Uterus (tissue), 4 donors: Measurements from ENCODE around the gene GPX7. TPM values are rescaled to one million over a fixed set of nuclear protein-coding genes. Genes with fewer than 3 reads are reported as not detected.

Experiments
- DNase-seq, 2 donors: peaks; one replicate each; pipeline ENCODE4 v3.0.0-alpha.2; 2019 to 2020
- H3K27ac ChIP-seq, 2 donors: fragments of 200-600 bp; sonication (generic); 1 replicate in 1 of 2; 2 replicates in 1 of 2; pipeline ENCODE4 v1.5.1; 2016 to 2018
- H3K27me3 ChIP-seq, 2 donors: fragments of 200-600 bp; sonication (generic); one replicate each; pipeline ENCODE4 v1.5.1; 2018 to 2019; ENCODE audit warnings: control low read depth in 1 of 2
- H3K36me3 ChIP-seq, 2 donors: fragments of 200-600 bp; sonication (generic); one replicate each; pipeline ENCODE4 v1.5.1; 2019; ENCODE audit warnings: control low read depth in 1 of 2
- H3K4me1 ChIP-seq, 2 donors: fragments of 200-600 bp; sonication (generic); one replicate each; pipeline ENCODE4 v1.5.1; 2018 to 2019; ENCODE audit warnings: control low read depth in 1 of 2
- H3K4me3 ChIP-seq, 2 donors: fragments of 200-600 bp; sonication (generic); 1 replicate in 1 of 2; 2 replicates in 1 of 2; pipeline ENCODE4 v1.5.1; 2018 to 2019; ENCODE audit warnings: mild to moderate bottlenecking in 1 of 2
- H3K9me3 ChIP-seq, 2 donors: fragments of 200-600 bp; sonication (generic); one replicate each; pipeline ENCODE4 v1.5.1; 2019; ENCODE audit warnings: control low read depth in 1 of 2
- CTCF ChIP-seq, 4 experiments: fragments of 200-600 bp in 2 of 4; fragments of 450-650 bp in 2 of 4; sonication (generic) in 2 of 4; IDR thresholded peaks; one replicate each; pipeline ENCODE4 v1.5.1; 2016 to 2019; ENCODE audit warnings: antibody characterized with exemption in 4 of 4, mild to moderate bottlenecking in 2 of 4, moderate library complexity in 1 of 4
- POLR2A ChIP-seq, 2 donors: fragments of 450-650 bp; IDR thresholded peaks; one replicate each; pipeline ENCODE4 v1.6.1; 2016; ENCODE audit warnings: antibody characterized with exemption in 2 of 2, mild to moderate bottlenecking in 1 of 2, moderate library complexity in 1 of 2
- intact Hi-C: fragments of 100-400 bp; cut with DNase I; formaldehyde crosslinking; loops from one replicate; pipeline ENCODE4 v1.15.1; 2023; ENCODE audit warnings: low total_unique reads
- total RNA-seq, 4 donors: library from RNA; depleted of rRNA in 3 of 4; stranded (reverse); fragments of >200 nt in 3 of 4; gene quantifications; one replicate each; pipeline versions ENCODE4 v1.1.0 to v1.2.4, GENCODE V29; 2014 to 2023
- donor health status: DM: yes; HTN: yes; CAD: no.

Gene GPX7
- total RNA-seq, 4 donors from 2014 or later = 1.8 to 125 (median 9.6) TPM

- no peak for DNase-seq
- peaks cover 0 to 4% of the 10 kb centered on the region in 2 donors for H3K4me1 ChIP-seq
- intact Hi-C loops = no loop called here
- no peak overlapping the region for H3K4me3 ChIP-seq
- peaks cover 0 to 5% of the 10 kb centered on the region in 2 donors for H3K27me3 ChIP-seq
- no peak for TF ChIP-seq CTCF (IDR thresholded peaks at IDR 0.05)
- no peak for TF ChIP-seq POLR2A (IDR thresholded peaks at IDR 0.05)
- no peaks in the 10 kb centered on the region for H3K9me3 ChIP-seq
- H3K36me3 ChIP-seq = no peaks in the 10 kb centered on the region
- no peak overlapping the region for H3K27ac ChIP-seq
These were observed 34.8 kb downstream of the GPX7 start for GRCh38 chr1:52636721-52637695.

GRCh38 chr1:52637946-52638345, 35.8 kb downstream of the GPX7 start:
- Histone ChIP-seq H3K9me3 (no peaks in the 10 kb centered on the region), H3K27ac (no peak overlapping the region), H3K27me3 (peaks cover 0 to under 1% of the 10 kb centered on the region in 2 donors), H3K36me3 (no peaks in the 10 kb centered on the region), H3K4me3 (no peak overlapping the region), H3K4me1 (peaks cover 0 to under 1% of the 10 kb centered on the region in 2 donors)
- intact Hi-C loops = no loop called here
- no peak for DNase-seq
- TF ChIP-seq POLR2A (IDR thresholded peaks at IDR 0.05) = no peak
- TF ChIP-seq CTCF (IDR thresholded peaks at IDR 0.05) = no peak

GRCh38 chr1:52640697-52641096, 38.5 kb downstream of the GPX7 start:
- intact Hi-C loops = no loop called here
- Histone ChIP-seq H3K4me3 (no peak overlapping the region), H3K27me3 (no peaks in the 10 kb centered on the region), H3K27ac (no peak overlapping the region), H3K36me3 (no peaks in the 10 kb centered on the region), H3K4me1 (no peaks in the 10 kb centered on the region), H3K9me3 (no peaks in the 10 kb centered on the region)
- no peak for TF ChIP-seq POLR2A (IDR thresholded peaks at IDR 0.05)
- no peak for TF ChIP-seq CTCF (IDR thresholded peaks at IDR 0.05)
- no peak for DNase-seq

- Histone ChIP-seq H3K36me3 (no peaks in the 10 kb centered on the region), H3K4me1 (no peaks in the 10 kb centered on the region), H3K4me3 (no peak overlapping the region), H3K27me3 (no peaks in the 10 kb centered on the region), H3K27ac (no peak overlapping the region), H3K9me3 (no peaks in the 10 kb centered on the region)
- TF ChIP-seq CTCF (IDR thresholded peaks at IDR 0.05) (no peak), POLR2A (IDR thresholded peaks at IDR 0.05) (no peak)
- DNase-seq = no peak
- intact Hi-C loops = no loop called here
These were observed 39.1 kb downstream of the GPX7 start for GRCh38 chr1:52641307-52641706.

GRCh38 chr1:52645261-52645660, 43.1 kb downstream of the GPX7 start:
- TF ChIP-seq POLR2A (IDR thresholded peaks at IDR 0.05) = no peak
- TF ChIP-seq CTCF (IDR thresholded peaks at IDR 0.05) = no peak
- no peak overlapping the region for H3K27ac ChIP-seq
- no peaks in the 10 kb centered on the region for H3K27me3 ChIP-seq
- intact Hi-C loops = no loop called here
- H3K36me3 ChIP-seq = no peaks in the 10 kb centered on the region
- no peaks in the 10 kb centered on the region for H3K4me1 ChIP-seq
- H3K9me3 ChIP-seq = no peaks in the 10 kb centered on the region
- H3K4me3 ChIP-seq = no peak overlapping the region
- no peak for DNase-seq
